Endometrium (tissue), 2 donors: ENCODE measurements around the gene KCNT1.

Source experiments
- FAIRE-seq: peaks from 2 replicates; lab custom pipeline; 2012; peaks lifted over from hg19 to GRCh38; lab: Jason Lieb, UNC
- donor health status: control.
- donor health status: control.

Gene KCNT1

GRCh38 chr9:135673941-135674340, 28.0 kb upstream of the KCNT1 start:
- FAIRE-seq: no peak

- FAIRE-seq: no peak
These were observed 27.0 kb upstream of the KCNT1 start for GRCh38 chr9:135674977-135675376.

- no peak for FAIRE-seq
These were observed 25.1 kb upstream of the KCNT1 start for GRCh38 chr9:135676891-135677290.

GRCh38 chr9:135677641-135678168, 24.3 kb upstream of the KCNT1 start:
- FAIRE-seq: no peak

GRCh38 chr9:135678236-135679017, 23.6 kb upstream of the KCNT1 start:
- FAIRE-seq: no peak

- no peak for FAIRE-seq
These were observed 21.9 kb upstream of the KCNT1 start for GRCh38 chr9:135680056-135680455.

GRCh38 chr9:135681161-135681560, 20.8 kb upstream of the KCNT1 start:
- no peak for FAIRE-seq

GRCh38 chr9:135683401-135684034, 18.5 kb upstream of the KCNT1 start:
- no peak for FAIRE-seq

- no peak for FAIRE-seq
These were observed 17.3 kb upstream of the KCNT1 start for GRCh38 chr9:135684691-135685090.

- FAIRE-seq: no peak
These were observed 14.8 kb upstream of the KCNT1 start for GRCh38 chr9:135687216-135687615.

GRCh38 chr9:135689011-135689410, 13.0 kb upstream of the KCNT1 start:
- no peak for FAIRE-seq

GRCh38 chr9:135690836-135691570, 11.0 kb upstream of the KCNT1 start:
- no peak for FAIRE-seq

GRCh38 chr9:135692410-135692809, 9.6 kb upstream of the KCNT1 start:
- no peak for FAIRE-seq

GRCh38 chr9:135693265-135693664, 8.7 kb upstream of the KCNT1 start:
- no peak for FAIRE-seq

- FAIRE-seq: no peak
These were observed 8.2 kb upstream of the KCNT1 start for GRCh38 chr9:135693771-135694170.

- FAIRE-seq: no peak
These were observed 7.6 kb upstream of the KCNT1 start for GRCh38 chr9:135694414-135694813.

GRCh38 chr9:135695036-135695435, 6.9 kb upstream of the KCNT1 start:
- no peak for FAIRE-seq

GRCh38 chr9:135695642-135696041, 6.3 kb upstream of the KCNT1 start:
- FAIRE-seq: no peak

- FAIRE-seq: no peak
These were observed 5.5 kb upstream of the KCNT1 start for GRCh38 chr9:135696446-135696845.

GRCh38 chr9:135697226-135697625, 4.8 kb upstream of the KCNT1 start:
- FAIRE-seq: no peak

- FAIRE-seq: no peak
These were observed 3.7 kb upstream of the KCNT1 start for GRCh38 chr9:135698236-135698635.

GRCh38 chr9:135698767-135699166, 3.2 kb upstream of the KCNT1 start:
- no peak for FAIRE-seq

- no peak for FAIRE-seq
These were observed 2.5 kb upstream of the KCNT1 start, which contains the start of gene SOHLH1 for GRCh38 chr9:135699440-135699839. SOHLH1 (minus strand) TSS chr9:135699481; CDS start chr9:135699467, 14 bp downstream.
